K562 (cell line): ENCODE measurements around the gene SAMM50. TPM values are rescaled to one million over a fixed set of nuclear protein-coding genes. Genes with fewer than 3 reads are reported as not detected.

Source experiments
- ATAC-seq: fragments of 200-7000 bp; cut with Tn5 transposase; 3 replicates; pipeline ENCODE4 v1.9.1; 2020; ENCODE audit warnings: moderate library complexity
- BruUV-seq: library from RNA; stranded (reverse); fragments of 400-500 nt; replicated peaks from 2 replicates; lab custom pipeline; 2021; lab: Mats Ljungman, UMichigan
- CTCF ChIA-PET: fragments of 300-600 bp; formaldehyde crosslinking; extraction: SDS; loops from one replicate; lab custom pipeline; 2021; ENCODE audit warnings: low intra/inter-chr PET ratio; lab: Yijun Ruan, JAX
- POLR2A ChIA-PET: fragments of 300-600, 350-650 bp; sonication (Branson Sonifier 250); formaldehyde crosslinking; extraction: SDS; loops from one replicate; lab custom pipeline; 2021; ENCODE audit warnings: antibody characterized with exemption, inconsistent platforms; lab: Yijun Ruan, JAX
- DNase-seq, 4 experiments: peaks; one replicate each; pipeline versions ENCODE4 v3.0.0 to v3.0.0-alpha.2; 2011 to 2018; ENCODE audit warnings: low spot score in 3 of 4, mixed read lengths in 3 of 4; ENCODE audit errors: extremely low read depth in 1 of 4
- FAIRE-seq: peaks from 2 replicates; lab custom pipeline; 2011; peaks lifted over from hg19 to GRCh38; lab: Jason Lieb, UNC
- H2AFZ ChIP-seq: 2 replicates; pipeline ENCODE4 v1.6.0; 2011; ENCODE audit warnings: low read depth, low read length, control low read depth, inconsistent platforms
- H3K27ac ChIP-seq: fragments of 200-600 bp; 3 replicates; pipeline ENCODE4 v1.8.0; 2011; ENCODE audit warnings: low read depth, mild to moderate bottlenecking, control low read depth, inconsistent platforms, low read length, moderate library complexity, mixed read lengths; ENCODE audit errors: extremely low read depth
- H3K27me3 ChIP-seq, 2 experiments: fragments of 300-600 bp in 1 of 2; 2 replicates in 1 of 2; 3 replicates in 1 of 2; pipeline versions ENCODE4 v1.6.0 to v1.8.0; 2011; ENCODE audit warnings: inconsistent platforms in 2 of 2, low read length in 2 of 2, mild to moderate bottlenecking in 1 of 2, mixed read lengths in 1 of 2, moderate library complexity in 1 of 2; ENCODE audit not compliant: control insufficient read depth in 2 of 2, insufficient read depth in 2 of 2
- H3K36me3 ChIP-seq: fragments of 300-600 bp; 3 replicates; pipeline ENCODE4 v1.8.0; 2011; ENCODE audit warnings: mild to moderate bottlenecking, low read length, inconsistent platforms; ENCODE audit not compliant: control insufficient read depth, insufficient read depth
- H3K4me1 ChIP-seq, 2 experiments: fragments of 200-600 bp in 1 of 2; replicated peaks in 1 of 2; 2 replicates in 1 of 2; 3 replicates in 1 of 2; pipeline versions ENCODE4 v1.5.1 to v1.8.0; 2011; ENCODE audit warnings: inconsistent platforms in 2 of 2, low read length in 2 of 2, mild to moderate bottlenecking in 1 of 2, mixed read lengths in 1 of 2, moderate library complexity in 1 of 2; ENCODE audit not compliant: control insufficient read depth in 2 of 2, insufficient read depth in 2 of 2
- H3K4me2 ChIP-seq: 2 replicates; pipeline ENCODE4 v1.6.1; 2011; ENCODE audit warnings: low read length, control low read depth, inconsistent platforms, mixed read lengths; ENCODE audit not compliant: insufficient read depth
- H3K4me3 ChIP-seq: fragments of 200-600 bp; sonication (generic), shearing (Covaris generic); 2 replicates; pipeline ENCODE4 v1.5.1; 2016; ENCODE audit warnings: control low read depth, inconsistent platforms
- H3K79me2 ChIP-seq: fragments of 200-600 bp; 3 replicates; pipeline ENCODE4 v1.8.0; 2011; ENCODE audit warnings: low read length, inconsistent platforms; ENCODE audit not compliant: control insufficient read depth, insufficient read depth
- H3K9ac ChIP-seq, 2 experiments: 2 replicates each; pipeline versions ENCODE4 v1.6.0 to v1.6.1; 2011; ENCODE audit warnings: low read depth in 2 of 2, low read length in 2 of 2, control low read depth in 1 of 2, inconsistent platforms in 1 of 2, mild to moderate bottlenecking in 1 of 2, mixed read lengths in 1 of 2; ENCODE audit not compliant: insufficient read depth in 1 of 2
- H3K9me1 ChIP-seq: one replicate; pipeline ENCODE4 v1.6.0; 2011; ENCODE audit warnings: inconsistent platforms, mild to moderate bottlenecking, low read length, moderate library complexity; ENCODE audit not compliant: control insufficient read depth, insufficient read depth
- H3K9me3 ChIP-seq: replicated peaks from 2 replicates; pipeline ENCODE4 v1.5.1; 2011; ENCODE audit warnings: low read depth, low read length, inconsistent platforms; ENCODE audit not compliant: control insufficient read depth, insufficient read depth
- H4K20me1 ChIP-seq: replicated peaks from 2 replicates; pipeline ENCODE4 v1.6.1; 2011; ENCODE audit warnings: low read length, inconsistent platforms, mixed read lengths; ENCODE audit not compliant: control insufficient read depth, insufficient read depth
- CBFB ChIP-seq: sonication (generic); formaldehyde crosslinking; IDR thresholded peaks from 2 replicates; pipeline ENCODE4 v1.4.0; 2020; ENCODE audit warnings: mild to moderate bottlenecking, missing genetic modification reagents
- CHD2 ChIP-seq: IDR thresholded peaks from 2 replicates; pipeline ENCODE4 v1.6.1; 2011; ENCODE audit warnings: low read depth, low read length
- WHSC1 ChIP-seq: IDR thresholded peaks from one replicate; pipeline ENCODE4 v1.6.1; 2012; ENCODE audit warnings: low read length, control low read depth, inconsistent platforms
- ZKSCAN1 ChIP-seq: fragments of 150-350 bp; IDR thresholded peaks from 2 replicates; pipeline ENCODE4 v1.6.1; 2016; ENCODE audit warnings: low read depth, low read length
- ZNF311 ChIP-seq: fragments of 250-450 bp; sonication (Bioruptor Pico); IDR thresholded peaks from 2 replicates; pipeline ENCODE4 v1.4.0; 2020; ENCODE audit warnings: mild to moderate bottlenecking, moderate library complexity
- ZNF668 ChIP-seq: fragments of 250-450 bp; sonication (Bioruptor Pico); IDR thresholded peaks from 2 replicates; pipeline ENCODE4 v1.8.0; 2022; ENCODE audit warnings: mild to moderate bottlenecking, inconsistent platforms
- WGBS: fragments of 100-300 bp; shearing (Covaris generic); methylation state at CpG from one replicate; pipeline ENCODE4 v1.1.6; 2016; ENCODE audit warnings: low coverage, mixed read lengths; ENCODE audit not compliant: insufficient coverage; ENCODE audit errors: missing lambda C conversion rate; 5-methylcytosine and 5-hydroxymethylcytosine counted together
- in situ Hi-C: fragments of 300-500 bp; cut with MboI; formaldehyde crosslinking; loops from 4 replicates; pipeline ENCODE4 v1.15.0; 2018; ENCODE audit warnings: inconsistent platforms, mixed read lengths
- intact Hi-C: fragments of 100-400 bp; cut with micrococcal nuclease; formaldehyde crosslinking; loops from 2 replicates; pipeline ENCODE4 v1.14.2; 2022
- polyA plus RNA-seq, 8 experiments: library from polyadenylated mRNA; depleted of rRNA in 4 of 8; stranded (reverse) in 5 of 8; unstranded in 3 of 8; fragments of >200 nt; fragmentation: Nextera tagmentation in 2 of 8; fragmentation: Illumina TruSeq in 1 of 8; extraction: Ambion mirVana in 2 of 8; extraction: Trizol in 1 of 8; gene quantifications; 2 replicates each; pipeline versions ENCODE4 v1.2.1 to v1.2.3, GENCODE V29; 2011 to 2014; ENCODE audit warnings: inconsistent platforms in 1 of 8, missing spikeins in 1 of 8
- total RNA-seq, 7 experiments: library from RNA; depleted of rRNA in 6 of 7; stranded (reverse); fragments of >200 nt in 6 of 7; fragmentation: Illumina TruSeq in 2 of 7; extraction: Trizol in 2 of 7; gene quantifications; 2 replicates each; pipeline versions ENCODE4 v1.2.1 to v1.2.3, GENCODE V29; 2011 to 2021; ENCODE audit warnings: low replicate concordance in 1 of 7

The SAMM50 gene
- total and polyA plus RNA-seq, 9 of the 15 experiments (the other 6 are each of a cell fraction or from before 2014, with no cell fraction given): 14.6 to 49.3 (median 38.1) TPM

DNA sequence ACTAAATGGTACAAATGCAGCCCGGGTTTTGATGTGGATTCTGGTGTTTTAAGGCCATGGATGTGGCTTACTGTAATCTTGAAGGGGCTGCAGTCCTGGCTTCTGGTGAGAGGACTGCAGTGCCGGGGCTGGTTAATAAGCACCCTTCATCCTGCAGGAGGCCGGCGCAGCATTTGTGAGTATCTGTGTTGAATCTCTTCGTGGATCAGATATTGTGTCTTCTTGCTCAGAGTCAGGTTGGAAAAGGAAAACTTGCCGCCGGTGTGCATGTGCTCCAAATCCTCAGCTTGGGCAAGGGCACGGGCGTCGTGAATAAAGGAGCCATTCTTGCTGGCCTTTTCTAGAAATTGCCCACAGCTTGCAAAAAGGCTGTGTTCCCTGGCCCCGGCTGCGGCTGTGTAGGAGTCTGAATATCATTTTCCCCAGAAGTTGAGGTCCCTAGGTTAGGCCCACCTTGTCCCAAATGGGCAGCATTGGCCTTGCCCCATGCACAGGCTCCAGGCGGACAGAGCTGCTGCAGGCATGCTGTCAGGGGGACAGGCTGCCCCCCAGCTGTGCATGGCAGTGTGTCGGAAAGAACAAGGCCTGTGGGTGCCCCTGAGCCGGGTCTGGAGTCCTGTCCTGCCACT, 39.9 kb downstream of the SAMM50 start:
- TF ChIP-seq CHD2 (no peak), ZNF311 (CRISPR knock-in tag) (no peak), WHSC1 (no peak), CBFB (no peak)
- no peak overlapping the region for H3K27ac ChIP-seq
- ChIA-PET POLR2A (interaction anchor here (0.5 to 0.7 kb wide), 3 partner anchors 19 to 633 kb away, joined by 3 to 4 read pairs (median 3); no protein-coding TSS in a partner anchor), CTCF (interaction anchor here (1.8 kb wide), 1 partner anchor 91 kb away, joined by 7 read pairs; no protein-coding TSS in a partner anchor)
- no peaks in the 10 kb centered on the region for H3K79me2 ChIP-seq
- H3K4me1 ChIP-seq: peaks cover 0 to 7% of the 10 kb centered on the region in 2 experiments; a peak in 1 of 5 replicates
- in situ Hi-C loops (loop anchor here (5.0 kb wide), 1 partner anchor 82 kb away; no protein-coding TSS in a partner anchor), intact Hi-C loops (loop anchor here (10.0 kb wide), 1 partner anchor 630 kb away; no protein-coding TSS in a partner anchor)
- no TSS peak for BruUV-seq
- H3K9me1 ChIP-seq: no peaks in the 10 kb centered on the region
- H2AFZ ChIP-seq: no peak overlapping the region
- ATAC-seq: no peak
- no peak for FAIRE-seq
- H3K36me3 ChIP-seq: peaks cover 66% of the 10 kb centered on the region; the same call in 2 of the 3 replicates
- H3K9ac ChIP-seq: no peak overlapping the region
- WGBS: 89% methylated on average over 11 of the region's 15 CpGs
- no peaks in the 10 kb centered on the region for H3K27me3 ChIP-seq
- no peak for DNase-seq
- no peak overlapping the region for H3K4me3 ChIP-seq
- H3K9me3 ChIP-seq: no peaks in the 10 kb centered on the region
- peaks cover 10% of the 10 kb centered on the region; the same call in 1 of the 2 replicates for H4K20me1 ChIP-seq
- H3K4me2 ChIP-seq: no peak overlapping the region

GRCh38 chr22:43995798-43996169, 40.5 kb downstream of the SAMM50 start:
- no TSS peak for BruUV-seq
- ChIA-PET POLR2A (interaction anchor here (0.7 kb wide), 1 partner anchor 632 kb away, joined by 3 read pairs; no protein-coding TSS in a partner anchor), CTCF (interaction anchor here (1.8 kb wide), 1 partner anchor 90 kb away, joined by 7 read pairs; no protein-coding TSS in a partner anchor)
- Histone ChIP-seq H3K27ac (no peak overlapping the region), H3K27me3 (no peaks in the 10 kb centered on the region), H2AFZ (no peak overlapping the region), H3K4me1 (peaks cover 0 to 7% of the 10 kb centered on the region in 2 experiments; a peak in 1 of 5 replicates), H3K9ac (no peak overlapping the region), H3K9me3 (no peaks in the 10 kb centered on the region), H3K36me3 (peaks cover 60% of the 10 kb centered on the region; the same call in 2 of the 3 replicates), H3K4me2 (no peak overlapping the region), H3K4me3 (no peak overlapping the region), H3K79me2 (no peaks in the 10 kb centered on the region), H4K20me1 (peaks cover 10% of the 10 kb centered on the region; the same call in 1 of the 2 replicates), H3K9me1 (no peaks in the 10 kb centered on the region)
- in situ Hi-C loops: loop anchor here (5.0 kb wide), 1 partner anchor 82 kb away; no protein-coding TSS in a partner anchor
- FAIRE-seq (no peak), DNase-seq (no peak), ATAC-seq (no peak)
- WGBS: 100% methylated on average over 3 of the region's 10 CpGs
- intact Hi-C loops: loop anchor here (10.0 kb wide), 1 partner anchor 629 kb away; no protein-coding TSS in a partner anchor
- TF ChIP-seq ZKSCAN1: no peak
- no peak for TF ChIP-seq ZNF668 (CRISPR knock-in tag)
